ENCODE results near the gene ZBTB4. TPM values are rescaled to one million over a fixed set of nuclear protein-coding genes. Genes with fewer than 3 reads are reported as not detected.

Gene ZBTB4
- total RNA-seq, 2 experiments from 2014 or later, result 3.5 to 3.9 TPM

DNA sequence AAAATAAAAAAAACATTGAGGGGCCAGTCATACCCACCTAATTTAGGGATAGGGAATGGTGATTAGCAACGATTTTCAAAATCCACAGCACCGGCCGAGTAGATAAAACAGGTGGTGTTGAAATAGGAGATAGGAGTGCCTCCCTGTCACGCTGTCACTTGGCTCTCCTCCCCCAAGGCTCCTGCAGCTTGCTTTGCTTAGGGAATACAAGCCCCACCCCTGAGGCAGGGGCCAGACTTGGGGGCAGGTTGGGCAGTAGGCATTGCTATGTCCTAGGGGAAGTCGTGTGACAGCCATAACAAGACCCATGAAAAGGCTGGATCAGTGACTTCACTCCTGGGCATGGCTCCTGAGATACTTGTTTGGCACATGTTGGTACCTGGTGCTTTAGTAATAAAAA lies 30.5 kb upstream of the ZBTB4 start:
- ChIA-PET CTCF (ENCODE audit: unreplicated experiment) (interaction anchor here (0.6 kb wide), 1 partner anchor 23 kb away, joined by 3 read pairs; no protein-coding TSS in a partner anchor), POLR2A (no interaction called here)
- BruUV-seq (replicated peaks), result no TSS peak
- intact Hi-C loops (cut with micrococcal nuclease; ENCODE audit: unreplicated experiment), result no loop called here
- no peak overlapping the region for H3K4me2 ChIP-seq (ENCODE audit: low read length)
- peaks cover 99% of the 10 kb centered on the region for H3K36me3 ChIP-seq (ENCODE audit: insufficient read depth, low read length)
- H2AFZ ChIP-seq (ENCODE audit: low read length), result no peak overlapping the region
- no peak overlapping the region for H3K4me3 ChIP-seq (ENCODE audit: low read depth, low read length, poor library complexity, severe bottlenecking)
- H3K4me1 ChIP-seq (ENCODE audit: insufficient read depth, low read length, poor library complexity, severe bottlenecking), result no peaks in the 10 kb centered on the region
- no peak overlapping the region for H3K27ac ChIP-seq (ENCODE audit: low read depth, low read length, poor library complexity, severe bottlenecking)
- 0 out of 2 replicates have a peak, but pooled peaks cover 4% of the 10 kb centered on the region for H4K20me1 ChIP-seq (ENCODE audit: insufficient read depth, low read length)
- DNase-seq (ENCODE audit: low spot score), result no peak
- no peaks in the 10 kb centered on the region for H3K9me3 ChIP-seq (ENCODE audit: low read length)
- TF ChIP-seq, protein P1, sequence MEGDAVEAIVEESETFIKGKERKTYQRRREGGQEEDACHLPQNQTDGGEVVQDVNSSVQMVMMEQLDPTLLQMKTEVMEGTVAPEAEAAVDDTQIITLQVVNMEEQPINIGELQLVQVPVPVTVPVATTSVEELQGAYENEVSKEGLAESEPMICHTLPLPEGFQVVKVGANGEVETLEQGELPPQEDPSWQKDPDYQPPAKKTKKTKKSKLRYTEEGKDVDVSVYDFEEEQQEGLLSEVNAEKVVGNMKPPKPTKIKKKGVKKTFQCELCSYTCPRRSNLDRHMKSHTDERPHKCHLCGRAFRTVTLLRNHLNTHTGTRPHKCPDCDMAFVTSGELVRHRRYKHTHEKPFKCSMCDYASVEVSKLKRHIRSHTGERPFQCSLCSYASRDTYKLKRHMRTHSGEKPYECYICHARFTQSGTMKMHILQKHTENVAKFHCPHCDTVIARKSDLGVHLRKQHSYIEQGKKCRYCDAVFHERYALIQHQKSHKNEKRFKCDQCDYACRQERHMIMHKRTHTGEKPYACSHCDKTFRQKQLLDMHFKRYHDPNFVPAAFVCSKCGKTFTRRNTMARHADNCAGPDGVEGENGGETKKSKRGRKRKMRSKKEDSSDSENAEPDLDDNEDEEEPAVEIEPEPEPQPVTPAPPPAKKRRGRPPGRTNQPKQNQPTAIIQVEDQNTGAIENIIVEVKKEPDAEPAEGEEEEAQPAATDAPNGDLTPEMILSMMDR (conservative IDR thresholded peaks at IDR 0.05; ENCODE audit: low read length), result no peak
- no peak for TF ChIP-seq EZH2phosphoT487 (IDR thresholded peaks at IDR 0.05; ENCODE audit: borderline replicate concordance, low read depth, low read length)
- no peaks in the 10 kb centered on the region for H3K79me2 ChIP-seq (ENCODE audit: insufficient read depth, low read depth, low read length)
- H3K9me2 ChIP-seq (ENCODE audit: insufficient read depth, low read length), result no peaks in the 10 kb centered on the region

DNA sequence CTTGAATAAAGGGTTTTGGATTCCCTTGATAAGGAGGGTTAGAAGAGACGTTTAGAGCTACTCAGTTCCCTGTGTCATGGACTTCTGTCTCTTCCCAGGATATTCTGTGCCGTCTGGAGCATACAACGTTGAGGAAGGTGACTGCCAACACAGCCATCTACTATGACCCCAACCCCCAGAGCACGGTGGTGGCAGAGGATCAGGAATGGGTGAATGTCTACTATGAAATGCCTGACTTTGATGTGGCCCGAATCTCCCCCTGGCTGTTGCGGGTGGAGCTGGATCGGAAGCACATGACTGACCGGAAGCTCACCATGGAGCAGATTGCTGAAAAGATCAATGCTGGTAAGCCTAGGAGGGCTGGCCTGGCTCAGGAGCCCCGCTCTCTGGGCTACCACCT lies 29.4 kb upstream of the ZBTB4 start:
- H3K4me1 ChIP-seq (ENCODE audit: insufficient read depth, low read length, poor library complexity, severe bottlenecking), result no peaks in the 10 kb centered on the region
- no peaks in the 10 kb centered on the region for H3K79me2 ChIP-seq (ENCODE audit: insufficient read depth, low read depth, low read length)
- H4K20me1 ChIP-seq (ENCODE audit: insufficient read depth, low read length), result no peaks in the 10 kb centered on the region
- CTCF ChIA-PET (ENCODE audit: unreplicated experiment), result no interaction called here
- H2AFZ ChIP-seq (ENCODE audit: low read length), result no peak overlapping the region
- intact Hi-C loops (cut with micrococcal nuclease; ENCODE audit: unreplicated experiment), result no loop called here
- DNase-seq (ENCODE audit: low spot score), result no peak
- peaks cover 99% of the 10 kb centered on the region for H3K36me3 ChIP-seq (ENCODE audit: insufficient read depth, low read length)
- no peaks in the 10 kb centered on the region for H3K9me2 ChIP-seq (ENCODE audit: insufficient read depth, low read length)
- no peak overlapping the region for H3K27ac ChIP-seq (ENCODE audit: low read depth, low read length, poor library complexity, severe bottlenecking)
- H3K4me2 ChIP-seq (ENCODE audit: low read length), result no peak overlapping the region
- TF ChIP-seq EZH2phosphoT487 (IDR thresholded peaks at IDR 0.05; ENCODE audit: borderline replicate concordance, low read depth, low read length), result no peak
- TF ChIP-seq, protein P1 (conservative IDR thresholded peaks at IDR 0.05; ENCODE audit: low read length), result no peak
- no peaks in the 10 kb centered on the region for H3K9me3 ChIP-seq (ENCODE audit: low read length)
- H3K4me3 ChIP-seq (ENCODE audit: low read depth, low read length, poor library complexity, severe bottlenecking), result no peak overlapping the region
- POLR2A ChIA-PET, result interaction anchor here (0.6 to 1.2 kb wide), 3 partner anchors 10 to 136 kb away, joined by 3 to 5 read pairs (median 3); partner anchors contain the start of gene TMEM256
- no TSS peak for BruUV-seq (replicated peaks)

DNA sequence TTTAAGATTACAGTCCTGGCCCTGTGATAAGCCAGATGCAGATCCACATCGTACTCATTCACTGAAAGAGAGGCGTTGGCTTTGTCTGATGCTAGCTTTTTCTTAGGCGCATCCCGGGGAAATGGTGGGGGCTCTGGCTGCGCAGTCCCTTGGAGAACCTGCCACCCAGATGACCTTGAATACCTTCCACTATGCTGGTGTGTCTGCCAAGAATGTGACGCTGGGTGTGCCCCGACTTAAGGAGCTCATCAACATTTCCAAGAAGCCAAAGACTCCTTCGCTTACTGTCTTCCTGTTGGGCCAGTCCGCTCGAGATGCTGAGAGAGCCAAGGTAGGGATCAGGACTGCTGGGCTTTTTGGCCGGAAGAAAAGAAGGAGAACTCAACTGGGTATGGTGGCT lies 28.7 kb upstream of the ZBTB4 start:
- POLR2A ChIA-PET, result interaction anchor here (0.6 to 0.9 kb wide), 2 partner anchors 135 to 171 kb away, joined by 3 read pairs; no protein-coding TSS in a partner anchor

More for the DNA sequence above, 28.7 kb upstream of the ZBTB4 start:
- intact Hi-C loops (cut with micrococcal nuclease; ENCODE audit: unreplicated experiment), result no loop called here
- Histone ChIP-seq H4K20me1 (ENCODE audit: insufficient read depth, low read length) (no peaks in the 10 kb centered on the region), H3K79me2 (ENCODE audit: insufficient read depth, low read depth, low read length) (no peaks in the 10 kb centered on the region), H3K36me3 (ENCODE audit: insufficient read depth, low read length) (peaks cover 99% of the 10 kb centered on the region), H3K4me1 (ENCODE audit: insufficient read depth, low read length, poor library complexity, severe bottlenecking) (no peaks in the 10 kb centered on the region), H3K9me2 (ENCODE audit: insufficient read depth, low read length) (no peaks in the 10 kb centered on the region), H3K9me3 (ENCODE audit: low read length) (no peaks in the 10 kb centered on the region), H3K4me2 (ENCODE audit: low read length) (no peak overlapping the region), H3K27ac (ENCODE audit: low read depth, low read length, poor library complexity, severe bottlenecking) (no peak overlapping the region), H2AFZ (ENCODE audit: low read length) (no peak overlapping the region), H3K4me3 (ENCODE audit: low read depth, low read length, poor library complexity, severe bottlenecking) (no peak overlapping the region)
- BruUV-seq (replicated peaks), result no TSS peak
- DNase-seq (ENCODE audit: low spot score), result no peak
- TF ChIP-seq EZH2phosphoT487 (IDR thresholded peaks at IDR 0.05; ENCODE audit: borderline replicate concordance, low read depth, low read length), result no peak
- TF ChIP-seq, protein P1 (conservative IDR thresholded peaks at IDR 0.05; ENCODE audit: low read length), result no peak
- CTCF ChIA-PET (ENCODE audit: unreplicated experiment), result no interaction called here
